Peyer's patch (tissue), 4 donors: ENCODE measurements around the gene NDUFB10. TPM values are rescaled to one million over a fixed set of nuclear protein-coding genes. Genes with fewer than 3 reads are reported as not detected.
A peak's percentile ranks its signal among the peaks of the same experiment; 100 is the strongest.
"Not testable (repeated sequence)": the region's sequence is repeated elsewhere in the genome, so short reads cannot be mapped to it uniquely, and the experiment has no call there.

Experiments
- DNase-seq, 3 donors: peaks; one replicate each; pipeline ENCODE4 v3.0.0-alpha.2; 2017 to 2019
- H3K27ac ChIP-seq, 4 donors: fragments of 200-600 bp; sonication (generic); one replicate each; pipeline ENCODE4 v1.5.1; 2016 to 2019
- H3K27me3 ChIP-seq, 2 donors: fragments of 200-600 bp; sonication (generic); one replicate each; pipeline ENCODE4 v1.5.1; 2019
- H3K36me3 ChIP-seq, 3 donors: fragments of 200-600 bp; sonication (generic); one replicate each; pipeline ENCODE4 v1.5.1; 2016 to 2019
- H3K4me1 ChIP-seq, 4 donors: fragments of 200-600 bp; sonication (generic); one replicate each; pipeline ENCODE4 v1.5.1; 2016 to 2019
- H3K4me3 ChIP-seq, 4 donors: fragments of 200-600 bp; sonication (generic); 1 replicate in 3 of 4; 2 replicates in 1 of 4; pipeline ENCODE4 v1.5.1; 2016 to 2019; ENCODE audit warnings: mild to moderate bottlenecking in 1 of 4
- H3K9me3 ChIP-seq, 4 donors: fragments of 200-600 bp; sonication (generic); one replicate each; pipeline ENCODE4 v1.5.1; 2016 to 2019; ENCODE audit warnings: mild to moderate bottlenecking in 1 of 4
- POLR2A ChIP-seq, 2 donors: fragments of 450-650 bp; IDR thresholded peaks; one replicate each; pipeline ENCODE4 v1.5.1; 2017; ENCODE audit warnings: antibody characterized with exemption in 2 of 2, mild to moderate bottlenecking in 2 of 2, moderate library complexity in 2 of 2
- total RNA-seq, 4 donors: library from RNA; depleted of rRNA; stranded (reverse); fragments of >200 nt; gene quantifications; one replicate each; pipeline ENCODE4 v1.1.0, GENCODE V29; 2016
- TF ChIP-seq, protein P1 (sequence below), 6 experiments: fragments of 450-650 bp in 4 of 6; fragments of 200-600 bp in 2 of 6; sonication (generic) in 1 of 6; IDR thresholded peaks; one replicate each; pipeline ENCODE4 v1.5.1; 2017 to 2019; ENCODE audit warnings: antibody characterized with exemption in 6 of 6, mild to moderate bottlenecking in 3 of 6, moderate library complexity in 1 of 6

The NDUFB10 gene
- total RNA-seq, 4 donors from 2014 or later: 55.3 to 373 (median 236) TPM

DNA sequence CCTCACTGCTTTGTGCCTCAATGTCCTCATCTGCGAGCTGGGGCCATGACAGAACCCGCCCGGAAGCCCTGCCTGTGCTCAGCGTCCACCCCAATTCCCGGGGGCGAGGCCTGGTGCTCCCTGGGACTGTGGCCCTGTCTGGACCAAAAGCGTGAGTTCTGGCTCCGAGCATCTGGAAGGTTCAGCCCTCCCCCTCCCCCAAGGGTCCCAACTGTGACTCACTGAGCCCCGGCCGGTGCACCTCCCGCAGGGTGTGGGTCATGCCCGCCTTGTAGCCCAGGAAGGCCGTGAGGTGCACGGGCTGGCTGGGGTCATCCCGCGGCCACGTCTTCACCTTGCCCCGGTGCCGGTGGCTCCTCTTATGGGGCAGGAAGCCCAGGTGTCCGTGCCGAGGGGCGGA lies 5.6 kb upstream of the NDUFB10 start:
- Histone ChIP-seq H3K27ac (no peak overlapping the region), H3K4me3 (no peak overlapping the region), H3K27me3 (no peaks in the 10 kb centered on the region), H3K36me3 (no peaks in the 10 kb centered on the region), H3K9me3 (no peaks in the 10 kb centered on the region), H3K4me1 (peaks cover 0 to under 1% (median under 1%) of the 10 kb centered on the region in 4 donors)
- TF ChIP-seq POLR2A (IDR thresholded peaks at IDR 0.05): no peak
- TF ChIP-seq, protein P1, sequence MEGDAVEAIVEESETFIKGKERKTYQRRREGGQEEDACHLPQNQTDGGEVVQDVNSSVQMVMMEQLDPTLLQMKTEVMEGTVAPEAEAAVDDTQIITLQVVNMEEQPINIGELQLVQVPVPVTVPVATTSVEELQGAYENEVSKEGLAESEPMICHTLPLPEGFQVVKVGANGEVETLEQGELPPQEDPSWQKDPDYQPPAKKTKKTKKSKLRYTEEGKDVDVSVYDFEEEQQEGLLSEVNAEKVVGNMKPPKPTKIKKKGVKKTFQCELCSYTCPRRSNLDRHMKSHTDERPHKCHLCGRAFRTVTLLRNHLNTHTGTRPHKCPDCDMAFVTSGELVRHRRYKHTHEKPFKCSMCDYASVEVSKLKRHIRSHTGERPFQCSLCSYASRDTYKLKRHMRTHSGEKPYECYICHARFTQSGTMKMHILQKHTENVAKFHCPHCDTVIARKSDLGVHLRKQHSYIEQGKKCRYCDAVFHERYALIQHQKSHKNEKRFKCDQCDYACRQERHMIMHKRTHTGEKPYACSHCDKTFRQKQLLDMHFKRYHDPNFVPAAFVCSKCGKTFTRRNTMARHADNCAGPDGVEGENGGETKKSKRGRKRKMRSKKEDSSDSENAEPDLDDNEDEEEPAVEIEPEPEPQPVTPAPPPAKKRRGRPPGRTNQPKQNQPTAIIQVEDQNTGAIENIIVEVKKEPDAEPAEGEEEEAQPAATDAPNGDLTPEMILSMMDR (IDR thresholded peaks at IDR 0.05): no peak
- no peak for DNase-seq

DNA sequence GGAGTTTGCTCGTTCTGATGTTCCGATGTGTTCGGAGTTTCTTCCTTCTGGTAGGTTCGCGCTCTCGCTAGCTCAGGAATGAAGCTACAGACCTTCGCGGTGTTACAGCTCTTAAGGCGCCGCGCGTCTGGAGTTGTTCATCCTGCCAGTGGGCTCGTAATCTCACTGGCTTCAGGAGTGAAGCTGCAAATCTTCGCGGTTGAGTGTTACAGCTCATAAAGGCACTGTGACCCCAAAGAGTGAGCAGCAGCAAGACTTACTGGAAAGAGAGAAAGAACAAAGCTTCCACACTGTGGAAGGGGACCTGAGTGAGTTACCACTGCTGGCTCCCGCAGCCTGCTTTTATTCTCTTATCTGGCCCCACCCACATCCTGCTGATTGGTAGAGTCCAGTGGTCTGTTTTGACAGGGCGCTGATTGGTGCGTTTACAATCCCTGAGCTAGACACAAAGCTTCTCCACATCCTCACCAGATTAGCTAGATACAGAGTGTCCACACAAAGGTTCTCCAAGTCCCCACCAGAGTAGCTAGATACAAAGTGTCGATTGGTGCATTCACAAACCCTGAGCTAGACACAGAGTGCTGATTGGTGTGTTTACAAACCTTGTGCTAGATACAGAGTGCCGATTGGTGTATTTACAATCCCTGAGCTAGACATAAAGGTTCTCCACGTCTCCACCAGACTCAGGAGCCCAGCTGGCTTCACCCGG lies 1.8 kb upstream of the NDUFB10 start:
- not testable (repeated sequence) for DNase-seq

DNA sequence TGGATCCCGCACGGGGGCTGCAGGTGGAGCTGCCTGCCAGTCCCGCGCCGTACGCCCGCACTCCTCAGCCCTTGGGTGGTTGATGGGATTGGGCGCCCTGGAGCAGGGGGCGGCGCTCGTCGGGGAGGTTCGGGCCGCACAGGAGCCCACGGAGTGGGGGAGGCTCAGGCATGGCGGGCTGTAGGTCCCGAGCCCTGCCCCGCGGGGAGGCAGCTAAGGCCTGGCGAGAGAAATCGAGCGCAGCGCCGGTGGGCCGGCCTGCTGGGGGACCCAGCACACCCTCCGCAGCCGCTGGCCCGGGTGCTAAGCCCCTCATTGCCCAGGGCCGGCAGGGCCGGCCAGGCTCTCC lies 1.2 kb upstream of the NDUFB10 start:
- DNase-seq, H3K27ac ChIP-seq, H3K27me3 ChIP-seq, H3K9me3 ChIP-seq, H3K4me3 ChIP-seq: not testable (repeated sequence)
- Histone ChIP-seq H3K4me1 (peaks cover 0 to 27% (median 18%) of the 10 kb centered on the region in 4 donors), H3K36me3 (peaks cover 0 to 24% (median 0%) of the 10 kb centered on the region in 3 donors)

More for the DNA sequence above, 1.8 kb upstream of the NDUFB10 start:
- H3K9me3 ChIP-seq, H3K27me3 ChIP-seq, H3K27ac ChIP-seq, H3K4me3 ChIP-seq: not testable (repeated sequence)
- Histone ChIP-seq H3K4me1 (peaks cover 0 to 22% (median 16%) of the 10 kb centered on the region in 4 donors), H3K36me3 (peaks cover 0 to 19% (median 0%) of the 10 kb centered on the region in 3 donors)

GRCh38 chr16:1958715-1959268 lies 546 bp upstream of the NDUFB10 start:
- TF ChIP-seq, protein P1 (IDR thresholded peaks at IDR 0.05): no peak
- TF ChIP-seq POLR2A (IDR thresholded peaks at IDR 0.05): no peak
- no peak for DNase-seq

GRCh38 chr16:1960665-1961630 lies 1.6 kb downstream of the NDUFB10 start:
- Histone ChIP-seq H3K9me3 (no peaks in the 10 kb centered on the region), H3K4me1 (peaks cover 3 to 34% (median 23%) of the 10 kb centered on the region in 4 donors), H3K4me3 (peak overlapping the region in 3 of 4 donors; percentile 79 to 86 (median 82)), H3K27me3 (no peaks in the 10 kb centered on the region), H3K36me3 (peaks cover 0 to 25% (median 0%) of the 10 kb centered on the region in 3 donors), H3K27ac (peak overlapping the region in 3 of 4 donors; percentile 2 to 89 (median 3))
- DNase-seq: no peak
- TF ChIP-seq POLR2A (IDR thresholded peaks at IDR 0.05): no peak
- TF ChIP-seq, protein P1 (IDR thresholded peaks at IDR 0.05): no peak

More at GRCh38 chr16:1958715-1959268, 546 bp upstream of the NDUFB10 start:
- peaks cover 0 to 27% (median 19%) of the 10 kb centered on the region in 4 donors for H3K4me1 ChIP-seq
- no peaks in the 10 kb centered on the region for H3K27me3 ChIP-seq
- H3K9me3 ChIP-seq: no peaks in the 10 kb centered on the region
- peaks cover 0 to 25% (median 0%) of the 10 kb centered on the region in 3 donors for H3K36me3 ChIP-seq
- H3K4me3 ChIP-seq: peak overlapping the region; percentile 79 to 86 (median 80)
- H3K27ac ChIP-seq: peak overlapping the region in 3 of 4 donors; percentile 20 to 89 (median 84)

GRCh38 chr16:1961651-1962067 lies 2.3 kb downstream of the NDUFB10 start:
- no peaks in the 10 kb centered on the region for H3K27me3 ChIP-seq
- H3K4me1 ChIP-seq: peaks cover 3 to 38% (median 24%) of the 10 kb centered on the region in 4 donors
- H3K4me3 ChIP-seq: no peak overlapping the region
- H3K9me3 ChIP-seq: no peaks in the 10 kb centered on the region
- TF ChIP-seq, protein P1 (IDR thresholded peaks at IDR 0.05): no peak
- TF ChIP-seq POLR2A (IDR thresholded peaks at IDR 0.05): no peak
- peaks cover 0 to 25% (median 0%) of the 10 kb centered on the region in 3 donors for H3K36me3 ChIP-seq
- DNase-seq: no peak
- peak overlapping the region in 3 of 4 donors; percentile 1 to 89 (median 2) for H3K27ac ChIP-seq

- H3K27me3 ChIP-seq, H3K9me3 ChIP-seq, DNase-seq: not testable (repeated sequence)
- H3K4me1 ChIP-seq: peaks cover 3 to 38% (median 24%) of the 10 kb centered on the region in 4 donors
- peak overlapping the region in 1 of 4 donors; percentile 97 for H3K27ac ChIP-seq
- H3K36me3 ChIP-seq: peaks cover 0 to 25% (median 0%) of the 10 kb centered on the region in 3 donors
- peak overlapping the region in 1 of 4 donors; percentile 90 for H3K4me3 ChIP-seq
Measured at GRCh38 chr16:1962161-1963153, 3.1 kb downstream of the NDUFB10 start.
